ENCODE results near the gene CHRNA4.

Gene CHRNA4

GRCh38 chr20:63320041-63320511 lies 41.1 kb downstream of the CHRNA4 start:
- DNase-seq (ENCODE audit: low read depth): no peak

DNA sequence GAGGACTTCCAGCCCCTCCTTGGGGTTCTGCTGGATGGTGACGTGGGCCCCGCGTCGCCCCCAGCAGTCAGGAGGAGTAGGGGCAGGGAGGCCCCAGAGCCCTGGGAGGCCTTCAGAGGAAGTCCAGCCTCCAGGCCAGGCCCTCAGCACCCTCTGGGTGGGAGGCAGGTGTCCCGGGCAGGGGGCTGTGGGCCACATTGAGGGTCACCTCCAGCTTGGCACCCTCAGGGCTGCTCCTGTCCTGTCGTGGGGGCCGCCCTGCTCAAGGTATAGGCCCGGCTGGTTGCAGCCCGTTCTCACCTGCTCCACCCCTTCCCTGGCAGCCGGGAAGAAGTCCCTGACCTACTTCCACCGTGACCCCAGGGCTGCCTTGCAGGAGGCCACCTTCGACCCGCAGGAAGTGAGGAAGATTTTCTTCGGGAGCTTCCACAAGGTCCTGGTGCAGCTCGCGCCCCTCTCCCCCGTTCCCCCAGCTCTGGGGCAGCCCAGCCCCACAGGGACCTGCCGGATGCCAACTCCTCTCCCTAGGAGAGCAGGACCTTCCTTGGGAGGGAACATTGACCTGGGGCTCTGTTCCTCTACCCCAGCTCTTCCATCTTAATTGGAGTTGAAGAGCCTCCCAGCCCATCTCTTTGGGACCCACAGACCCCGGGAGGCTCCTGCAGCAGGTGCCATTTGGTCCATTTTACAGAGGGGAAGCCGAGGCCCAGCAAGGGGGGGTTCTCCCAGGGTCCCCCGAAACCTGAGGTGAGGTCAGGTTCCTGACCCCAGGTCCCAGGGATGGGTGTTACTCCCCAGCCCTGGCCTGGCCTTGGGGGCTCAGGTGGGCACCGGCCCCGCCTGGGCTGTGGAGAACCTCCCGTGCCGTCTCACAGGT lies 41.7 kb downstream of the CHRNA4 start:
- DNase-seq (ENCODE audit: low read depth): no peak

GRCh38 chr20:63318391-63319163 lies 42.6 kb downstream of the CHRNA4 start:
- DNase-seq (ENCODE audit: low read depth): no peak

DNA sequence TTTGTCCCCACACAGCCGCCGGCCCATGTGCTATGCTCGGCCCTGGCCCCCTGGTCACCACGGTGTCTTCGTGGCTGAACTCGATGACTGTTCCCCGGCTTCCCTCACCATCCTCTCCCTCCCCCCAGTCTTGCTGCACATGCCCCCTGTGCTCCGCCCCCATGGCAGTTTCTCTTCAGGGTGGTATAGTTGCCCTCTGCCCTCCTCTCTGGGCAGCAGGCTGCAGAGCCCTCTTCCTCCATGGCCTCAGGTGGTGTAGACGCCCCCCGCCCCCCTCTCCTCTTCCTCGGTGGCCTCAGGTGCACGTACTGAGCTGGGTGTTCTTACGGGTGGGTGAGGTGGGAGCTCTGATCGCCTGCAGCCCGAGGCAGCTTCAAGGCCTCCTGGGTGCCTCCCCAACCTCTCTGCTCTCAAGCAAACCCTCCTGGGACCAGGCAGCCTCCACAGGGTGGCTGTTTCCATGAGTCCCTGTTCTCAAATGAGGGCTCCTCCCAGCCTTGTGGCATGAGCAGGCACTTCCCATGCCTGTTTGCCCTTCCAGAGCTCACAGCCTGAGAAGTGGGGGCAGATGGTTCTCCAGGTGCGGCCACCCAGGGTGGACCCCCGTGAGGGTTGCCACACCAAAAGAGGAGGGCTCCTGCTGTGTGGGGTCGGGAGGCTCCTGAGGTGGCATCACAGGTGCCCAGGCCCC lies 43.4 kb downstream of the CHRNA4 start:
- DNase-seq (ENCODE audit: low read depth): no peak

DNA sequence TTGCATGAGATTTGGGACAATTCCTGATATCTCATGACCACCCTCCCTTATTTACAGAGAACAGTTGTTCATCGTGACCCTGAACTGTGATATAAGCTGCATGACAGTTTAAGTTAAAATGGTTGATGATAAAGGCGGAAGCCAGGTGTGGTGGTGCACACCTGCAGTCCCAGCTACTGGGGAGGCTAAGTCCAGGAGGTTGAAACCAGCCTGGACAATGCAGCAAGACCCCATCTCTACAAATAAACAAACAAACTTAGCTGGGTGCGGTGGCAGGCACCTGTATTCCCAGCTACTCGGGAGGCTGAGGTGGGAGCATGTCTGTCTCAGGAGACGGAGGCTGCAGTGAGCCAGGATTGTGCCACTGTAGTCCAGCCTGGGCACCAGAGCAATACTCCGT lies 44.1 kb downstream of the CHRNA4 start:
- DNase-seq (ENCODE audit: low read depth): no peak

DNA sequence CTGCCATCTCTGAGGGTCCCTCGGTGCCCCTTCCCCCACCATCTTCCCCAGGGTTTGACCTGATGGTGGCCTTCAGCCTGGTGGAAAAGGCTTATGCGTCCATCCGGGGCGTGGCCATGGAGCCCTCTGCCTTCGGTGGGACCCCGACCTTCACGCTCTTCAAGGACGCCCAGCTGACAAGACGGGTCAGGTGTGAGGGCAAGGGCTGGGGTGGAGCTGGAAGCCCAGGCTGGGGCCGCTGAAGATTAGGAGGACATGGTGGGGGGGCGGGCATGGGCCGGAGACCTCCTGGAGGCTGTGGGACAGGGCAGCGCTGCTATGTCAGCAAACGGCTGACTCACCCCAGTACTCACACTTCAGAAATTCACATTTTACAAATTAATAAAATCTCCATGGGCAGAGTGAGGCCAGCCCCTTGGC lies 44.6 kb downstream of the CHRNA4 start:
- no peak for DNase-seq (ENCODE audit: low read depth)

- no peak for DNase-seq (ENCODE audit: low read depth)
Measured at GRCh38 chr20:63315731-63316491, 45.2 kb downstream of the CHRNA4 start.

- DNase-seq (ENCODE audit: low read depth): no peak
Measured at GRCh38 chr20:63315240-63315689, 45.9 kb downstream of the CHRNA4 start.

GRCh38 chr20:63314566-63315239 lies 46.4 kb downstream of the CHRNA4 start:
- no peak for DNase-seq (ENCODE audit: low read depth)

DNA sequence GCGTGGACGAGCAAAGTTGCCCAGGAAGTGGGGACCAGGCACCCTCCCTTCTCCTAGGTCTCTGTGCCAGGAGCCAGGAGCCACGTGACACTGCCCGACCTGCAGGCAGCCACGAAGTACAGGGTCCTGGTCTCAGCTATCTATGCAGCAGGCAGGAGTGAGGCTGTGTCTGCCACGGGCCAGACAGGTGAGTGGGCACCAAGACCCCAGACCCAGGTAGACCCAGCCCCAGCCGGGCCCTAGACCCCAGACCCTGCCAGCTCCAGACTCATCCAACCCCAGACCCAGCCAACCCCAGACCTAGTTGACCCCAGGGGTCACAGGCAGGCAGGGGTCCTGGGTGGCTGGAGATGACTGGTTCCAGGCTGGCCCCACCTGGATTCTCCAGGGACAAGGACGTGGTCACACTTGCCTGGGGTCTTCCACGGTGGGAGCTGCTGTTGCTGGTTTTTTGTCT lies 47.1 kb downstream of the CHRNA4 start:
- no peak for DNase-seq (ENCODE audit: low read depth)

DNA sequence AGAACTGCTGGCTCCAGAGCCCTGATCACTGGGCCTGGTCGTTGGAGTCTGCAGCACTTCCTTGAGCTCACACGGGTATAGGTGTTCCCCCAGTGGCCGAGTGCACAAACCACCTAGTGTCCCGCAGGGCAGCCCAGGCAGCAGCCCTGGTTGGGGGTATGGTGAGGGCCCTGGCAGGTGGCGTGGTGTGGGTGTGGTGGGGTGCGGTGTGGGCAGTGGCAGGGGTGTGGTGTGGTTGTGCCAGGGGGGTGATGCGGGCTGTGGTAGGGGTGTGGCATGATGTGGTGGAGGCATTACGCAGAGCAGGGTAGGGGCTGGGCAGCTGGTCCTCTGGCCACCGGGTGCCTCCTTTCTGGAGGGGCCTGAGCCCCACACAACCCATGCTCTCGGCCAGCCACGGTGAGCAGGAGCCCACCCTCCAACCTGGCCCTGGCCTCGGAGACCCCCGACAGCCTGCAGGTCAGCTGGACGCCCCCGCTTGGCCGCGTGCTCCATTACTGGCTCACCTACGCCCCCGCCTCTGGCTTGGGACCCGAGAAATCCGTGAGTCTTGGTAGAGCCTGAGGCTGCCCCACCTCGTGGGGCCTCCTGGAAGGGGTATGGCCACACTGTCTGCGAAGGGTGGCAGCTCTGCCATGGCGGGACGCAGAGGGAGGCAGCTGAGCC lies 47.7 kb downstream of the CHRNA4 start:
- no peak for DNase-seq (ENCODE audit: low read depth)

DNA sequence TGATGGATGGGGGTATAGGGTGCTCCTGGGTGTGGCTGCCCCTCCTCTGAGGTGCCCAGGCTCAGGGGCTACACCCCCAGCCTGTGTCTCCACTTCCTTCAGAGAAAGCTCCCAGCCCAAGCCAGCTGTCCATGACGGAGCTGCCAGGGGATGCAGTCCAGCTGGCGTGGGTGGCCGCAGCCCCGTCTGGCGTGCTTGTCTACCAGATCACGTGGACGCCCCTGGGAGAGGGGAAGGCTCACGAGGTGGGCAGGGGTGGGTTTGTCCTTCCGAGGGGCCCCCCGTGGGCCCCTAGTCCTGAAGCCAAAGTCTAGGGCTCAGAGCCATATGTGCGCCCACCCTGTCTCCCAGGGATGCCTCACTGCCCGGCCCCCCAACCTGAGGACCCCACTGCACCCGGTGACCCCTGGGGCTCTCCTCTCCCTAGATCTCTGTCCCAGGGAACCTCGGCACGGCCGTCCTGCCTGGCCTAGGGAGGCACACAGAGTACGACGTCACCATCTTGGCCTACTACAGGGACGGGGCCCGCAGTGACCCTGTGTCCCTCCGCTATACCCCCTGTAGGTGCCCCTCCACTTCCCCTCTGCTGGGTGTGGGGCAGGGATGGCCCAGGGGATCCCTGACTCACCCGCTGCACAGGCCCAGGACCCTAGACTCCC lies 48.3 kb downstream of the CHRNA4 start:
- DNase-seq (ENCODE audit: low read depth): no peak

- DNase-seq (ENCODE audit: low read depth): no peak
Measured at GRCh38 chr20:63312273-63312672, 48.9 kb downstream of the CHRNA4 start.

DNA sequence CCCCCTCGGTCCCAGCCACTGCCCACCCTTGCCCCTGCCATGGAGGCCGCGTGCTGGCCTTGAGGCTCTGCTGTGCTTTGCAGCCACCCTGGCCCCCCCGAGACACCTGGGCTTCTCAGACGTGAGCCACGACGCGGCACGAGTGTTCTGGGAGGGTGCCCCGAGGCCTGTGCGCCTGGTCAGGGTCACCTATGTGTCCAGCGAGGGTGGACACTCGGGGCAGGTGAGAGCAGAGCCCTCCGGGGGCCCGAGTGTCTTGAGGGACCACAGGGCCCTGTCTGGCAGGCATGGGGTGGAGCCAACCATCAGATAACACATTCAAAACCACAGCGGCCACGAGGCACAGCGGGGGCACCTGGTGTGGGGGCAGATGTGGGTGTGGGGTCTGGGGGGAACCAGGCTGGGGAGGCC lies 49.3 kb downstream of the CHRNA4 start:
- no peak for DNase-seq (ENCODE audit: low read depth)

DNA sequence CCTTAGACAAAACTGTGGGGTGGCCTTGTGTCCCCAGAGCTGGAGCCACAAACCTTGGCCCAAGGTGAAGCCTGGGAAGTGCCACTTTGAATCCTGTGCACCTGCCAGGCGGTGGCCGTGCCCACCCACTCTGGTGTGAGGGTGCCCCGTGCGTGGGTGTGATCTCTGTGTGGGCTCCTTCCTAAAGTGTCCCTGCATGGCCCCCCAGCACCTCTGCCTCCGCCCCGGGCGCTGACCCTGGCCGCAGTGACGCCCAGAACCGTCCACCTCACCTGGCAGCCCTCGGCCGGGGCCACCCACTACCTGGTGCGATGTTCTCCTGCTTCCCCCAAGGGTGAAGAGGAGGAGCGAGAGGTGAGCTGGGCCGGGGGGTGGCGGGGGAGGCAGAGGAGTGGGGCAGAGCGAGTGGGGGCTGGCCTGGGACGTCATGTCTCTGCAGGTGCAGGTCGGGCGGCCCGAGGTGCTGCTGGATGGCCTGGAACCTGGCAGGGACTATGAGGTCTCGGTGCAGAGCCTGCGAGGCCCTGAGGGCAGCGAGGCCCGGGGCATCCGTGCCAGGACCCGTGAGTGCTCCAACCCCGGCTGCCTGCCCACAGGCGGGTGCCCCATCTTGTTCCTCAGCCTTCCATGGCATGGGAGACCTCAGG lies 49.8 kb downstream of the CHRNA4 start:
- DNase-seq (ENCODE audit: low read depth): no peak

GRCh38 chr20:63310265-63310991 lies 50.7 kb downstream of the CHRNA4 start:
- no peak for DNase-seq (ENCODE audit: low read depth)

DNA sequence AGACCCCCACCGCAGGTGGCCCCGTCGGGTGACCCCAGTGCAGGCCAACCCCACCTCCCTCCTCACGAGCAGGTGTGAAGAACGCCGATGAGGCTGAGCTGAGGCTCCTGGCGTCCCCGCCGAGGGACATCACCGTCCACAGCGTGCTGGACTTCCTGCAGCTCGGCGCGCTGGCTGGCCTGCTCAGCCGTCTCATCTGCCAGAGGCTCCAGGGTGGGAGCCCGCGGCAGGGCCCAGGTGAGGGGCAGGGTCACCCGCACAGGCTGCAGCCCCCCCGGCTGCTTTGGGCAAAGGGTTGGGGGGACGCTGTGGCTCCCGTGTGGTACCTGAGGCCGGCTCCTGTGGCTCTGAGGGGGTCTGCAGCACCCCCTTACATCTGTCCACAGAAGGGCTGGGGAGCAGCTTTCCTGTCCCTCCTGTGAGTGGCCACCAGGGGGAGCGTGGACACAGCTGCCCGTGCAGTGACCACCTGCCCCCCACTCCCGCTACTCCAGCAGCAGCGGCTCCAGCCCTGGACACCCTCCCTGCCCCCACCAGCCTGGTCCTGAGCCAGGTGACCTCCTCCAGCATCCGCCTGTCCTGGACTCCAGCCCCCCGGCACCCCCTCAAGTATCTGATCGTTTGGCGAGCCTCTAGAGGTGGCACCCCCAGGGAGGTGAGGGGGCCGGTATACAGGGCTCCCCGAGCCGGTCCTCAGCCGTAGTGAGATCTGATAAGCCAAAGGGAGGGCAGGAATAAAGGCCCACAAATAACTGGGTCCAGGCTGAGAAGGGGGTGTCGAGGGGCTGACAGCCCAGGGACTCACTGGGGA lies 51.7 kb downstream of the CHRNA4 start:
- DNase-seq (ENCODE audit: low read depth): no peak

Measured in T-helper 22 cell (primary cell).